ENCODE measurements around the gene CD5L.

DNA sequence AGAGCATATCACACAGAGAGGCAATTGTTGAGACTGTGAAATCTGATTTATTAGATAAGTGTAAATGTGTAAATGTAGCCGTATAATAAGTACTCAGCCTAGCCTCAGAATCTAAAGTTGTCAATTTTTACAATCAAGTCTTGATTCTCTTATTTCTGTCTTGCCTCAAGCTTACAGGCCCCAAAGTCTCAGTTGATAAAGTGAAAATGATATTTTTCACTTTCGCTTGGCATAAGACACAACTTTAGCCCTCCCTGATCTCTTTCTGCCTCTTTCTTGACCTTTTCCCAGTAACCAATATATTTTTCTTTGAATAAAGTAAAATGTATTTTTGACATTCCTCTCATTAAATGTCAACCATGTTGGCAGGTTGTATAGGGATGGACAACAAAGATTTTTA, 10.7 kb downstream of the CD5L start:
- TF ChIP-seq, protein P1, sequence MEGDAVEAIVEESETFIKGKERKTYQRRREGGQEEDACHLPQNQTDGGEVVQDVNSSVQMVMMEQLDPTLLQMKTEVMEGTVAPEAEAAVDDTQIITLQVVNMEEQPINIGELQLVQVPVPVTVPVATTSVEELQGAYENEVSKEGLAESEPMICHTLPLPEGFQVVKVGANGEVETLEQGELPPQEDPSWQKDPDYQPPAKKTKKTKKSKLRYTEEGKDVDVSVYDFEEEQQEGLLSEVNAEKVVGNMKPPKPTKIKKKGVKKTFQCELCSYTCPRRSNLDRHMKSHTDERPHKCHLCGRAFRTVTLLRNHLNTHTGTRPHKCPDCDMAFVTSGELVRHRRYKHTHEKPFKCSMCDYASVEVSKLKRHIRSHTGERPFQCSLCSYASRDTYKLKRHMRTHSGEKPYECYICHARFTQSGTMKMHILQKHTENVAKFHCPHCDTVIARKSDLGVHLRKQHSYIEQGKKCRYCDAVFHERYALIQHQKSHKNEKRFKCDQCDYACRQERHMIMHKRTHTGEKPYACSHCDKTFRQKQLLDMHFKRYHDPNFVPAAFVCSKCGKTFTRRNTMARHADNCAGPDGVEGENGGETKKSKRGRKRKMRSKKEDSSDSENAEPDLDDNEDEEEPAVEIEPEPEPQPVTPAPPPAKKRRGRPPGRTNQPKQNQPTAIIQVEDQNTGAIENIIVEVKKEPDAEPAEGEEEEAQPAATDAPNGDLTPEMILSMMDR (IDR thresholded peaks at IDR 0.05 in 8 of 11, conservative IDR thresholded peaks at IDR 0.05 in 3 of 11), result no peak
- TF ChIP-seq POLR2A (IDR thresholded peaks at IDR 0.05), result no peak

Data from spleen (tissue), 7 donors.